ENCODE results near the gene SPATS1.

SPATS1 gene

GRCh38 chr6:44390158-44390683 lies 47.8 kb downstream of the SPATS1 start:
- no peak for DNase-seq (ENCODE audit: low spot score)
